Measurements from ENCODE around the gene ZNF12. TPM values are rescaled to one million over a fixed set of nuclear protein-coding genes. Genes with fewer than 3 reads are reported as not detected.

ZNF12 gene
- polyA plus RNA-seq, 1 of the 3 experiments (the other 2 are of a cell fraction), result 9.5 TPM

DNA sequence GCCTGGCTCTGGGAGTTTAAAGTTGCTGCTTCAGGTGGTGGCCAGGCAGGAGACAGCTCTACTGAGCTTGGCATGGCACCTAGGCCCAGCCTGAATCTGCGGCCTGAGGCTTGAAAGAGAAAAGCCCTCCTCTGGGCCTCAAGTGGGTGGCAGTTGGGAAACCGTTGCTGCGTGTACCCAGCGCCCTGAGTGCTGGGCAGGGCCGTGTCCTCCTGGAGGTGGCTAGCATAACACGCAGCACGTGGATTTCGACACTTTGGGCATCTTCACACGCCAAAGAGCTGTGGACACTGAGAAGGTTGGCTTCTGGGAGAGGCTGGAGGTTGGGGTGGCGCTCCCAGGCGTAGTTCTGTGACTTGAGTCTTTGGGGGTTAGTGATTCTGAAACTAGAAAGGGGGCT lies 67.1 kb downstream of the ZNF12 start (continued):
- TF ChIP-seq TAF1 (IDR thresholded peaks at IDR 0.05; ENCODE audit: borderline replicate concordance, low read depth, low read length) (no peak), YY1 (IDR thresholded peaks at IDR 0.05; ENCODE audit: low read depth) (no peak), MXI1 (IDR thresholded peaks at IDR 0.05; ENCODE audit: low read depth, low read length) (no peak), SIN3A (IDR thresholded peaks at IDR 0.05; ENCODE audit: borderline replicate concordance, low read depth, low read length) (no peak), FOXJ3 (CRISPR knock-in tag; IDR thresholded peaks at IDR 0.05) (no peak), FOXM1 (IDR thresholded peaks at IDR 0.05; ENCODE audit: low read depth) (no peak), TCF12 (IDR thresholded peaks at IDR 0.05) (no peak)

DNA sequence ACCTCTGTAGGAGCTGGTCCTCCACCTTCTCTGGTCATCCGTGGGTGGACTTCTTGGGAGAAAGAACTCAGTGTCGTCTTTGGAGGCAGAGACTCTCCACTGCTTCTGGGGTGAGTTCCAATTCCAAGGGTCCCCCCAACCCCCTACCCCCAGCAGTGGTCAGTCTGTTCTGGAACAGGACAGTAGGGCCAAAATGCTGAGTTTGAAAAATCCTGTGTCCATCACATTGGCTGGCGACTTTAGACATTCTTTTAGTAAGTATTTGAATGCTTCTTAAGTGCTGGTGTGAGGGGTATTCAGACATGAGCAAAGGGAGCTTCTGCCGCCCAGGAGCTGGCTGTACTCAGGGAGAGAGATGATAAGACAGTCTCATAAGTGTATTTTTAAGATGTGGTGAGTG lies 67.7 kb downstream of the ZNF12 start:
- H3K36me3 ChIP-seq (replicated peaks in 1 of 2; ENCODE audit: control insufficient read depth in 1 of 2, insufficient read depth in 2 of 2, low read length in 1 of 2), result peaks cover 24 to 48% of the 10 kb centered on the region in 2 experiments
- WGBS (ENCODE audit: low lambda C conversion rate), result 91% methylated on average over 4 of the region's 4 CpGs

More for the DNA sequence above, 67.7 kb downstream of the ZNF12 start:
- ChIA-PET CTCF (interaction anchor here (0.9 to 2.0 kb wide), 3 partner anchors 20 to 292 kb away, joined by 3 to 11 read pairs (median 6); partner anchors contain the start of gene INTS15), POLR2A (no interaction called here)
- no peaks in the 10 kb centered on the region for H3F3A ChIP-seq (replicated peaks; ENCODE audit: insufficient read depth)
- no peak overlapping the region for H3K9ac ChIP-seq
- peak overlapping the region; percentile 99 for H3K4me2 ChIP-seq
- no peaks in the 10 kb centered on the region for H3K9me3 ChIP-seq
- no peaks in the 10 kb centered on the region for H3K27me3 ChIP-seq (ENCODE audit: insufficient read depth)
- H2AFZ ChIP-seq (ENCODE audit: low read depth), result no peak overlapping the region
- no peak overlapping the region for H3K27ac ChIP-seq (ENCODE audit: low read depth in 2 of 2, low read length in 1 of 2)
- H3K4me1 ChIP-seq (ENCODE audit: control insufficient read depth in 1 of 2, insufficient read depth in 2 of 2, low read depth in 1 of 2, low read length in 1 of 2), result peaks cover 5 to 15% of the 10 kb centered on the region in 2 experiments; a peak in 2 of 4 replicates
- TF ChIP-seq RAD21 (IDR thresholded peaks at IDR 0.05; ENCODE audit: low read length), result no peak
- TF ChIP-seq TEAD4 (IDR thresholded peaks at IDR 0.05; ENCODE audit: borderline replicate concordance, insufficient read depth), result no peak
- TF ChIP-seq, protein P1, sequence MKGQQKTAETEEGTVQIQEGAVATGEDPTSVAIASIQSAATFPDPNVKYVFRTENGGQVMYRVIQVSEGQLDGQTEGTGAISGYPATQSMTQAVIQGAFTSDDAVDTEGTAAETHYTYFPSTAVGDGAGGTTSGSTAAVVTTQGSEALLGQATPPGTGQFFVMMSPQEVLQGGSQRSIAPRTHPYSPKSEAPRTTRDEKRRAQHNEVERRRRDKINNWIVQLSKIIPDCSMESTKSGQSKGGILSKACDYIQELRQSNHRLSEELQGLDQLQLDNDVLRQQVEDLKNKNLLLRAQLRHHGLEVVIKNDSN (IDR thresholded peaks at IDR 0.05; ENCODE audit: borderline replicate concordance, low read depth), result no peak
- no peak for TF ChIP-seq GATA2 (CRISPR knock-in tag; IDR thresholded peaks at IDR 0.05)
- no peak for TF ChIP-seq FOXM1 (IDR thresholded peaks at IDR 0.05; ENCODE audit: low read depth)
- TF ChIP-seq, protein P2, sequence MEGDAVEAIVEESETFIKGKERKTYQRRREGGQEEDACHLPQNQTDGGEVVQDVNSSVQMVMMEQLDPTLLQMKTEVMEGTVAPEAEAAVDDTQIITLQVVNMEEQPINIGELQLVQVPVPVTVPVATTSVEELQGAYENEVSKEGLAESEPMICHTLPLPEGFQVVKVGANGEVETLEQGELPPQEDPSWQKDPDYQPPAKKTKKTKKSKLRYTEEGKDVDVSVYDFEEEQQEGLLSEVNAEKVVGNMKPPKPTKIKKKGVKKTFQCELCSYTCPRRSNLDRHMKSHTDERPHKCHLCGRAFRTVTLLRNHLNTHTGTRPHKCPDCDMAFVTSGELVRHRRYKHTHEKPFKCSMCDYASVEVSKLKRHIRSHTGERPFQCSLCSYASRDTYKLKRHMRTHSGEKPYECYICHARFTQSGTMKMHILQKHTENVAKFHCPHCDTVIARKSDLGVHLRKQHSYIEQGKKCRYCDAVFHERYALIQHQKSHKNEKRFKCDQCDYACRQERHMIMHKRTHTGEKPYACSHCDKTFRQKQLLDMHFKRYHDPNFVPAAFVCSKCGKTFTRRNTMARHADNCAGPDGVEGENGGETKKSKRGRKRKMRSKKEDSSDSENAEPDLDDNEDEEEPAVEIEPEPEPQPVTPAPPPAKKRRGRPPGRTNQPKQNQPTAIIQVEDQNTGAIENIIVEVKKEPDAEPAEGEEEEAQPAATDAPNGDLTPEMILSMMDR (IDR thresholded peaks at IDR 0.05), result no peak
- no peak for TF ChIP-seq EP300 (IDR thresholded peaks at IDR 0.05; ENCODE audit: borderline replicate concordance in 1 of 2, low read depth in 1 of 2, low read length in 1 of 2)
- TF ChIP-seq FOXJ3 (CRISPR knock-in tag; IDR thresholded peaks at IDR 0.05), result no peak
- TF ChIP-seq, protein P3, sequence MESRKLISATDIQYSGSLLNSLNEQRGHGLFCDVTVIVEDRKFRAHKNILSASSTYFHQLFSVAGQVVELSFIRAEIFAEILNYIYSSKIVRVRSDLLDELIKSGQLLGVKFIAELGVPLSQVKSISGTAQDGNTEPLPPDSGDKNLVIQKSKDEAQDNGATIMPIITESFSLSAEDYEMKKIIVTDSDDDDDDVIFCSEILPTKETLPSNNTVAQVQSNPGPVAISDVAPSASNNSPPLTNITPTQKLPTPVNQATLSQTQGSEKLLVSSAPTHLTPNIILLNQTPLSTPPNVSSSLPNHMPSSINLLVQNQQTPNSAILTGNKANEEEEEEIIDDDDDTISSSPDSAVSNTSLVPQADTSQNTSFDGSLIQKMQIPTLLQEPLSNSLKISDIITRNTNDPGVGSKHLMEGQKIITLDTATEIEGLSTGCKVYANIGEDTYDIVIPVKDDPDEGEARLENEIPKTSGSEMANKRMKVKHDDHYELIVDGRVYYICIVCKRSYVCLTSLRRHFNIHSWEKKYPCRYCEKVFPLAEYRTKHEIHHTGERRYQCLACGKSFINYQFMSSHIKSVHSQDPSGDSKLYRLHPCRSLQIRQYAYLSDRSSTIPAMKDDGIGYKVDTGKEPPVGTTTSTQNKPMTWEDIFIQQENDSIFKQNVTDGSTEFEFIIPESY (IDR thresholded peaks at IDR 0.05; ENCODE audit: borderline replicate concordance, low read depth), result no peak
- TF ChIP-seq RFX5 (IDR thresholded peaks at IDR 0.05; ENCODE audit: low read length), result no peak
- no peak for TF ChIP-seq SMC3 (IDR thresholded peaks at IDR 0.05; ENCODE audit: low read depth, low read length)
- H3K4me3 ChIP-seq (ENCODE audit: low read depth in 2 of 2, low read length in 1 of 2), result no peak overlapping the region; a peak in 1 of 4 replicates
- H3K79me2 ChIP-seq (ENCODE audit: insufficient read depth), result peaks cover 56% of the 10 kb centered on the region
- H3K9me2 ChIP-seq, result no peaks in the 10 kb centered on the region
- DNase-seq, result no peak
- H4K20me1 ChIP-seq (ENCODE audit: insufficient read depth), result peaks cover 13% of the 10 kb centered on the region; the same call in 1 of the 2 replicates

Other genes with a start within 250 kb of the ZNF12 start
- 122 and 136 TPM in 2 replicates for gene KDELR2, start 222.8 kb downstream of the ZNF12 start, polyA plus RNA-seq (2012; rRNA removed)
- 0.03 and 0.06 TPM in 2 replicates for gene GRID2IP, start 155.5 kb downstream of the ZNF12 start, polyA plus RNA-seq (2012; rRNA removed)
- 169 and 178 TPM in 2 replicates for gene ZDHHC4, start 129.5 kb downstream of the ZNF12 start, polyA plus RNA-seq (2012; rRNA removed)
- 31.3 and 39.1 TPM in 2 replicates for gene INTS15, start 116.9 kb downstream of the ZNF12 start, polyA plus RNA-seq (2012; rRNA removed)
- 15.9 and 17.6 TPM in 2 replicates for gene ZNF853, start 91.3 kb downstream of the ZNF12 start, polyA plus RNA-seq (2012; rRNA removed)
- gene ZNF316, start 69.6 kb downstream of the ZNF12 start, polyA plus RNA-seq (2012; rRNA removed), result 18.0 and 18.6 TPM in 2 replicates
- 0.02 and 0.10 TPM in 2 replicates for gene RSPH10B2, start 47.2 kb upstream of the ZNF12 start, polyA plus RNA-seq (2012; rRNA removed)
- gene CCZ1B, start 119.3 kb upstream of the ZNF12 start, polyA plus RNA-seq (2012; rRNA removed), result 30.0 and 47.1 TPM in 2 replicates